A673 (cell line): ENCODE data around the gene GDF9. TPM values are rescaled to one million over a fixed set of nuclear protein-coding genes. Genes with fewer than 3 reads are reported as not detected.

Source experiments
- Bru-seq: library from RNA; stranded (reverse); fragments of 400-500 nt; gene quantifications from one replicate; lab custom pipeline; 2021; lab: Mats Ljungman, UMichigan
- BruChase-seq, 2 experiments: library from RNA; stranded (reverse); fragments of 400-500 nt; gene quantifications; one replicate each; lab custom pipeline; 2021; lab: Mats Ljungman, UMichigan
- BruUV-seq: library from RNA; stranded (reverse); fragments of 400-500 nt; replicated peaks from 2 replicates; lab custom pipeline; 2021; lab: Mats Ljungman, UMichigan
- CTCF ChIA-PET: fragments of 300-600 bp; sonication (Branson Sonifier 250); formaldehyde crosslinking; loops from one replicate; lab custom pipeline; 2022; ENCODE audit warnings: antibody characterized with exemption; lab: Charles Lee
- POLR2A ChIA-PET: fragments of 300-600 bp; sonication (Branson Sonifier 250); formaldehyde crosslinking; loops from one replicate; lab custom pipeline; 2022; ENCODE audit warnings: antibody characterized with exemption; ENCODE audit not compliant: low non-redundant PET; lab: Charles Lee
- DNase-seq: peaks from one replicate; pipeline ENCODE4 v3.0.0-alpha.2; 2015; ENCODE audit warnings: low spot score
- H3K27ac ChIP-seq: fragments of 200-600 bp; sonication (generic); 2 replicates; pipeline ENCODE4 v1.5.1; 2016; ENCODE audit warnings: mixed run types, low read depth, mild to moderate bottlenecking, mixed read lengths, antibody characterized with exemption, low read length; ENCODE audit not compliant: poor library complexity, severe bottlenecking
- H3K27me3 ChIP-seq: fragments of 200-600 bp; sonication (generic); replicated peaks from 2 replicates; pipeline ENCODE4 v1.6.1; 2017; ENCODE audit warnings: mixed run types, low read depth, mild to moderate bottlenecking, mixed read lengths, antibody characterized with exemption, low read length; ENCODE audit not compliant: insufficient read depth, poor library complexity
- H3K36me3 ChIP-seq: fragments of 200-600 bp; sonication (generic); 2 replicates; pipeline ENCODE4 v1.6.1; 2016; ENCODE audit warnings: mixed run types, mild to moderate bottlenecking, mixed read lengths, antibody characterized with exemption, low read length; ENCODE audit not compliant: insufficient read depth, poor library complexity, severe bottlenecking
- H3K4me1 ChIP-seq: fragments of 200-600 bp; sonication (generic); 2 replicates; pipeline ENCODE4 v1.6.1; 2017; ENCODE audit warnings: mixed run types, mild to moderate bottlenecking, mixed read lengths, antibody characterized with exemption, low read length; ENCODE audit not compliant: insufficient read depth, poor library complexity, severe bottlenecking
- H3K4me3 ChIP-seq: fragments of 200-600 bp; sonication (generic); 2 replicates; pipeline ENCODE4 v1.5.1; 2016; ENCODE audit warnings: low read depth, mixed run types, mild to moderate bottlenecking, mixed read lengths, low read length; ENCODE audit not compliant: poor library complexity, severe bottlenecking
- H3K9me3 ChIP-seq: fragments of 200-600 bp; sonication (generic); 2 replicates; pipeline ENCODE4 v1.6.1; 2016; ENCODE audit warnings: mixed run types, low read depth, mild to moderate bottlenecking, mixed read lengths, antibody characterized with exemption, low read length; ENCODE audit not compliant: poor library complexity, severe bottlenecking
- EZH2 ChIP-seq: fragments of 200-600 bp; sonication (generic); IDR thresholded peaks from 2 replicates; pipeline ENCODE4 v1.6.1; 2017; ENCODE audit warnings: borderline replicate concordance, low read depth, mild to moderate bottlenecking, mixed read lengths, antibody characterized with exemption, low read length; ENCODE audit not compliant: poor library complexity, severe bottlenecking
- intact Hi-C: fragments of 100-400 bp; cut with micrococcal nuclease; formaldehyde crosslinking; loops from one replicate; pipeline ENCODE4 v1.10.0; 2022; ENCODE audit not compliant: unreplicated experiment
- long read RNA-seq: library from polyadenylated mRNA; stranded (forward); transcript quantifications from one replicate; pipeline ENCODE4 v2.0.0, GENCODE V29; 2022
- total RNA-seq: library from RNA; stranded (reverse); gene quantifications from 2 replicates; pipeline ENCODE4 v1.2.3, GENCODE V29; 2021
- TF ChIP-seq, protein P1 (sequence below): fragments of 300-800, 200-600 bp; sonication (generic); conservative IDR thresholded peaks from 2 replicates; pipeline ENCODE4 v1.5.1; 2017; ENCODE audit warnings: low read depth, mild to moderate bottlenecking, antibody characterized with exemption, low read length, moderate library complexity, mixed read lengths

The GDF9 gene, protein sequence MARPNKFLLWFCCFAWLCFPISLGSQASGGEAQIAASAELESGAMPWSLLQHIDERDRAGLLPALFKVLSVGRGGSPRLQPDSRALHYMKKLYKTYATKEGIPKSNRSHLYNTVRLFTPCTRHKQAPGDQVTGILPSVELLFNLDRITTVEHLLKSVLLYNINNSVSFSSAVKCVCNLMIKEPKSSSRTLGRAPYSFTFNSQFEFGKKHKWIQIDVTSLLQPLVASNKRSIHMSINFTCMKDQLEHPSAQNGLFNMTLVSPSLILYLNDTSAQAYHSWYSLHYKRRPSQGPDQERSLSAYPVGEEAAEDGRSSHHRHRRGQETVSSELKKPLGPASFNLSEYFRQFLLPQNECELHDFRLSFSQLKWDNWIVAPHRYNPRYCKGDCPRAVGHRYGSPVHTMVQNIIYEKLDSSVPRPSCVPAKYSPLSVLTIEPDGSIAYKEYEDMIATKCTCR
- total RNA-seq: 0.32 and 1.1 TPM in 2 replicates
- percentile 43 among the genes with signal in this experiment for Bru-seq, nascent RNA
- BruChase-seq, experiment 1, labeled RNA remaining after a 2-hour chase: percentile 43 among the genes with signal in this experiment
- percentile 36 among the genes with signal in this experiment for BruChase-seq, experiment 2, labeled RNA remaining after a 6-hour chase
- long read RNA-seq: 0 reads

DNA sequence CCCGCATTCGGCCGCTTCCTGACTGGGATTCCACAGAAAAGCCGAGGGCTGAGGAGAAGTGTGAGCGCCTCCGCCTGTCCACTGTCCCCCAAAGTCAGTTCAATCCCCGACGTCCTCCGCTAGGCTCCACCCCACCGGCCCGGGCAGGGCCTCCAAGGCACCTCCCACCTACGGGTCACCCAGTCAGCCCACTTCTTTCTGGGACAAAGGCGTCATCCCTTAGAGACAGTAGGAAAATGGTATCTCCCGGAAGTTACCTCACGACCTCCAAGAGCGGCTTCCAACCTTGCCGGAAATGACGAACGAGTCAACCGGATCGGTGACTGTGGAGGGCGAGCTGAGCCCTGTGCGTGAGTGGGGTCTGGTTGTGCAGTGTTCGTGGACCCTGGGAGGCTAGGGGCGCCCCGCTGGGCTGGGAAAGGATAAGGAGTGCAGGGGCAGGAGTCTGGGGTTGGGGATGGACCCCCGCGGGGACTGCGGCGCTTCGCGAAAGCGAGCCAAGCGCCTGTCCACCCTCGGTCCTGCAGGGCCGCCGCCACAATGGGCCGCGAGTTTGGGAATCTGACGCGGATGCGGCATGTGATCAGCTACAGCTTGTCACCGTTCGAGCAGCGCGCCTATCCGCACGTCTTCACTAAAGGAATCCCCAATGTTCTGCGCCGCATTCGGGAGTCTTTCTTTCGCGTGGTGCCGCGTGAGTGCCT lies at the start of gene GDF9, which contains the start of gene UQCRQ:
Gene GDF9 (minus strand): TSS at position 128 of the 704 bp plus-strand sequence. CDS start 1,936 bp downstream, outside the sequence.
Gene UQCRQ (plus strand): TSS at position 301 of the 704 bp plus-strand sequence. CDS start 240 bp downstream, at position 541.
- Histone ChIP-seq H3K27ac (peak within 1 kb of the TSS; percentile 94), H3K36me3 (peaks cover 33% of the 10 kb centered on the region), H3K4me3 (peak within 1 kb of the TSS; percentile 77), H3K27me3 (no peaks in the 10 kb centered on the region), H3K9me3 (no peaks in the 10 kb centered on the region), H3K4me1 (peaks cover 12% of the 10 kb centered on the region)
- TF ChIP-seq, protein P1, sequence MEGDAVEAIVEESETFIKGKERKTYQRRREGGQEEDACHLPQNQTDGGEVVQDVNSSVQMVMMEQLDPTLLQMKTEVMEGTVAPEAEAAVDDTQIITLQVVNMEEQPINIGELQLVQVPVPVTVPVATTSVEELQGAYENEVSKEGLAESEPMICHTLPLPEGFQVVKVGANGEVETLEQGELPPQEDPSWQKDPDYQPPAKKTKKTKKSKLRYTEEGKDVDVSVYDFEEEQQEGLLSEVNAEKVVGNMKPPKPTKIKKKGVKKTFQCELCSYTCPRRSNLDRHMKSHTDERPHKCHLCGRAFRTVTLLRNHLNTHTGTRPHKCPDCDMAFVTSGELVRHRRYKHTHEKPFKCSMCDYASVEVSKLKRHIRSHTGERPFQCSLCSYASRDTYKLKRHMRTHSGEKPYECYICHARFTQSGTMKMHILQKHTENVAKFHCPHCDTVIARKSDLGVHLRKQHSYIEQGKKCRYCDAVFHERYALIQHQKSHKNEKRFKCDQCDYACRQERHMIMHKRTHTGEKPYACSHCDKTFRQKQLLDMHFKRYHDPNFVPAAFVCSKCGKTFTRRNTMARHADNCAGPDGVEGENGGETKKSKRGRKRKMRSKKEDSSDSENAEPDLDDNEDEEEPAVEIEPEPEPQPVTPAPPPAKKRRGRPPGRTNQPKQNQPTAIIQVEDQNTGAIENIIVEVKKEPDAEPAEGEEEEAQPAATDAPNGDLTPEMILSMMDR: 0 out of 2 replicates have a peak, but pooled peaks have one; percentile 27
- no peak for TF ChIP-seq EZH2
- POLR2A ChIA-PET: no interaction called here
- intact Hi-C loops: loop anchor here (10.0 kb wide), 1 partner anchor 342 kb away; no protein-coding TSS in a partner anchor
- CTCF ChIA-PET: interaction anchor here (0.9 kb wide), 1 partner anchor 480 kb away, joined by 3 read pairs; no protein-coding TSS in a partner anchor
- no TSS peak for BruUV-seq
- DNase-seq: peak; percentile 99

DNA sequence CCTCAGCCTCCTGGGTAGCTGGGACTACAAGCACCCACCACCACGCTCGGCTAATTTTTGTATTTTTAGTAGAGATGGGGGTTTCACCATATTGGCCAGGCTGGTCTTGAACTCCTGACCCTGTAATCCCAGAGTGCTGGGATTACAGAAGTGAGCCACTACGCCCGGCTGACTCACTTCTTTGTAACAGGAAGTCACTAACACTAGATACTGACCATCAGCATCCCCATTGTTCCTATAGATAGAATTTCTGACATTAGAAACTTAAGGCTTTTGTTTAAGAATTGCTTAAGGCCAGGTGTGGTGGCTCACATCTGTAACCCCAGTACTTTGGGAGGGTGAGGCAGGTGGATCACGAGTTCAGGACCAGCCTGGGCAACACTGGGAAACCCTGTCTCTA lies 49.4 kb upstream of the GDF9 start:
- no peaks in the 10 kb centered on the region for H3K27me3 ChIP-seq
- H3K36me3 ChIP-seq: peaks cover 24% of the 10 kb centered on the region
- H3K4me1 ChIP-seq: no peaks in the 10 kb centered on the region
- TF ChIP-seq, protein P1: no peak
- TF ChIP-seq EZH2: no peak
- H3K9me3 ChIP-seq: no peaks in the 10 kb centered on the region
- ChIA-PET POLR2A (no interaction called here), CTCF (no interaction called here)
- intact Hi-C loops: no loop called here
- DNase-seq: no peak
- no TSS peak for BruUV-seq
- no peak overlapping the region for H3K4me3 ChIP-seq
- H3K27ac ChIP-seq: no peak overlapping the region

DNA sequence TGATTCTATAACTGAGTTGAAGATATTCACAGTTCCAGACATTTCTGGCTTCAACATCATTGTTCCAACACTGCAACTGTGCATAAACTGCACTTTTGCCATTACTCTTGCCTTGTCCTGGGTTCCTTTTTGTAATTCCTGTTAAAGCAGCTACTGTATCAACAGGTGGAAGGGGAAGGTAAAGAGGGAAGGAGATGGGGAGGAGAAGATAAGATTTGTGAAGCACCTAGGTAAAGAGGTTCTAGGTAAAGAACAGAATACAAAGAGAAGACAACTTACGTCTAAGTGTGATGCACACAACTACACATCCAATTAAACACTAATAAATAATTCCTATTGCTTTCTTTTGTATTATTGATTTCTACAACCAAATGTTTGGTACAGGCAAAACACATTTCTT lies 43.4 kb upstream of the GDF9 start:
- CTCF ChIA-PET: no interaction called here
- POLR2A ChIA-PET: no interaction called here
- no peaks in the 10 kb centered on the region for H3K4me1 ChIP-seq
- no peak overlapping the region for H3K4me3 ChIP-seq
- no peaks in the 10 kb centered on the region for H3K9me3 ChIP-seq
- DNase-seq: no peak
- intact Hi-C loops: no loop called here
- H3K36me3 ChIP-seq: peaks cover 17% of the 10 kb centered on the region
- BruUV-seq: no TSS peak
- no peak overlapping the region for H3K27ac ChIP-seq
- TF ChIP-seq, protein P1: no peak
- no peak for TF ChIP-seq EZH2
- H3K27me3 ChIP-seq: no peaks in the 10 kb centered on the region
